Measurements from ENCODE around the gene ERCC8.

GRCh38 chr5:60978968-60979367, 34.1 kb upstream of the ERCC8 start:
- TF ChIP-seq CTCF (conservative IDR thresholded peaks at IDR 0.05; ENCODE audit: low read depth, low read length) (no peak), EZH2 (IDR thresholded peaks at IDR 0.05; ENCODE audit: borderline replicate concordance, low read depth, low read length, poor library complexity, severe bottlenecking) (no peak)
